ENCODE measurements around the gene NVL.

The NVL gene

DNA sequence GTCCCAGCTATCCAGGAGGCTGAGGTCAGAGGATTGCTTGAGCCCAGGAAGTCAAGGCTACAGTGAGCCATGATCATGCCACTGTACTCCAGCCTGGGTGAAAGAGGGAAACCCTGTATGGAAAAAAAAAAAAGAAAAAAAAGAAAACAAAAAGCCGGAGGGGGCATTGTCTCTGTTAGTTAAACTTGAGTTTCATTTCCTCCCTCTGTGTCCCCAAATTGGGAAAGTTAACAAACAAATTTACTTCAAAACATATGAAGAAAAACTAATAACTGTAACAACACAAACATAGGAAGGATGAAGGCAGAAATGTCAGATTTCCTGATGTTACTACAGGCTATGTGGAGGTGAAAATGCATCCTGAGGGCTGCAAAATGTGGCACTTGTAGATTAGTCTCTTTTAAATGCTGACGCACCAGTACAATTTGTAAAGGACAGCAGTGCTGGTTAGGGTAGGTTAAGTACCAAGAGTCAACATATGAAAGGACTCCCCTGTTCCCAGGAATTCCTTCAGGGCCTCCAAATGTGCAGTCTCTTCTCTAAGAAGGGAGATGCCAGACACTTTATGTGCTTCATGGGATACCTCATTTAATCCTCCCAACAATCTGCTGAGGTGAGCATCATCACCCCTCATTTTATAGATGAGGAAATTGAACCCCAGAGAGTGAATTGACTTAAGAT is 94.0 kb downstream of the NVL start:
- H3K36me3 ChIP-seq (ENCODE audit: control insufficient read depth, insufficient read depth, low read length), result no peaks in the 10 kb centered on the region; the same call in 1 of the 2 replicates
- H3K4me3 ChIP-seq (replicated peaks; ENCODE audit: low read depth, low read length), result no peak overlapping the region
- no peaks in the 10 kb centered on the region for H3K27me3 ChIP-seq (replicated peaks; ENCODE audit: control insufficient read depth, insufficient read depth, low read length)
- DNase-seq (ENCODE audit: extremely low read depth, insufficient read length), result no peak
- no peak for TF ChIP-seq CTCF (IDR thresholded peaks at IDR 0.05; ENCODE audit: insufficient read depth, low read length, poor library complexity, severe bottlenecking)

DNA sequence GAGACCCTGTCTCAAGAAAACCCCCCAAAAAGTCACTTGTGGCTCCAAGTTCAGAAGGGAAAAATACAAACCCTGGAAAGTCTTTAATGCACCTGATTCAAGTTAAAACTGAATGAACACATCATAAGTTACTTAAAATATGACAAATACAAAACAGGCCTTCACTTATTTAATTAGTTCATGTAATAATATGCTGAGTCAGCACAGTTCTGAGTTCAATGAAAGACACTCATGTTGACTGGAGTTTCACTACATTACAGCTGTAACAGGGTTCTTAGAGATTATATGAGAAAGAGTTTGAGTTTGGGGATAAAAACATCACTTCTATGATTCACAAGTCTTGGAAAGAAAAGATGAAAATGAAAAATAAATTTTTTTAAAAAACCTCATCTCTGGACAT is 96.0 kb downstream of the NVL start:
- DNase-seq (ENCODE audit: extremely low read depth, insufficient read length), result no peak

GRCh38 chr1:224226849-224227502 is 103.0 kb downstream of the NVL start:
- peaks cover 6% of the 10 kb centered on the region for H3K36me3 ChIP-seq (ENCODE audit: control insufficient read depth, insufficient read depth, low read length)
- H3K27me3 ChIP-seq (replicated peaks; ENCODE audit: control insufficient read depth, insufficient read depth, low read length), result no peaks in the 10 kb centered on the region
- DNase-seq (ENCODE audit: extremely low read depth, insufficient read length), result no peak
- no peak for TF ChIP-seq CTCF (IDR thresholded peaks at IDR 0.05; ENCODE audit: insufficient read depth, low read length, poor library complexity, severe bottlenecking)
- H3K4me3 ChIP-seq (replicated peaks; ENCODE audit: low read depth, low read length), result no peak overlapping the region

More for the DNA sequence above, 96.0 kb downstream of the NVL start:
- H3K4me3 ChIP-seq (replicated peaks; ENCODE audit: low read depth, low read length), result no peak overlapping the region
- no peaks in the 10 kb centered on the region for H3K27me3 ChIP-seq (replicated peaks; ENCODE audit: control insufficient read depth, insufficient read depth, low read length)
- TF ChIP-seq CTCF (IDR thresholded peaks at IDR 0.05; ENCODE audit: insufficient read depth, low read length, poor library complexity, severe bottlenecking), result no peak
- peaks cover 4% of the 10 kb centered on the region for H3K36me3 ChIP-seq (ENCODE audit: control insufficient read depth, insufficient read depth, low read length)

- Histone ChIP-seq H3K36me3 (ENCODE audit: control insufficient read depth, insufficient read depth, low read length) (peaks cover 2% of the 10 kb centered on the region), H3K4me3 (replicated peaks; ENCODE audit: low read depth, low read length) (no peak overlapping the region), H3K27me3 (replicated peaks; ENCODE audit: control insufficient read depth, insufficient read depth, low read length) (no peaks in the 10 kb centered on the region)
- no peak for TF ChIP-seq CTCF (IDR thresholded peaks at IDR 0.05; ENCODE audit: insufficient read depth, low read length, poor library complexity, severe bottlenecking)
- no peak for DNase-seq (ENCODE audit: extremely low read depth, insufficient read length)
Observed at GRCh38 chr1:224223819-224224714, 105.9 kb downstream of the NVL start.

- no peak for DNase-seq (ENCODE audit: extremely low read depth, insufficient read length)
- H3K4me3 ChIP-seq (replicated peaks; ENCODE audit: low read depth, low read length), result no peak overlapping the region
- no peaks in the 10 kb centered on the region for H3K36me3 ChIP-seq (ENCODE audit: control insufficient read depth, insufficient read depth, low read length)
- TF ChIP-seq CTCF (IDR thresholded peaks at IDR 0.05; ENCODE audit: insufficient read depth, low read length, poor library complexity, severe bottlenecking), result no peak
- H3K27me3 ChIP-seq (replicated peaks; ENCODE audit: control insufficient read depth, insufficient read depth, low read length), result no peaks in the 10 kb centered on the region
Observed at GRCh38 chr1:224219612-224220059, 110.3 kb downstream of the NVL start.

Data from GM06990 (cell line).